ENCODE results near the gene TMEM80.

- TF ChIP-seq SUZ12 (IDR thresholded peaks at IDR 0.05) (no peak), BHLHE40 (IDR thresholded peaks at IDR 0.05; ENCODE audit: borderline replicate concordance) (no peak), SP1 (IDR thresholded peaks at IDR 0.05) (no peak), ZNF384 (IDR thresholded peaks at IDR 0.05) (no peak), TARDBP (IDR thresholded peaks at IDR 0.05) (no peak)
These were observed 14.6 kb upstream of the TMEM80 start for GRCh38 chr11:680970-681369.
